Panc1 (cell line): ENCODE measurements around the gene ASF1A. TPM values are rescaled to one million over a fixed set of nuclear protein-coding genes. Genes with fewer than 3 reads are reported as not detected.
"Not testable (repeated sequence)": the region's sequence is repeated elsewhere in the genome, so short reads cannot be mapped to it uniquely, and the experiment has no call there.

Experiments used
- ATAC-seq: fragments of 200-7000 bp; cut with Tn5 transposase; 2 replicates; pipeline ENCODE4 v1.9.1; 2020; ENCODE audit warnings: mild to moderate bottlenecking, moderate library complexity
- BruUV-seq: library from RNA; stranded (reverse); fragments of 400-500 nt; replicated peaks from 2 replicates; lab custom pipeline; 2021; lab: Mats Ljungman, UMichigan
- CTCF ChIA-PET: fragments of 300-600 bp; sonication (Branson Sonifier 250); formaldehyde crosslinking; loops from one replicate; lab custom pipeline; 2022; ENCODE audit warnings: antibody characterized with exemption; lab: Charles Lee
- POLR2A ChIA-PET: fragments of 300-600 bp; sonication (Branson Sonifier 250); formaldehyde crosslinking; loops from one replicate; lab custom pipeline; 2022; ENCODE audit warnings: antibody characterized with exemption; lab: Charles Lee
- DNase-seq: peaks from one replicate; pipeline ENCODE4 v3.0.0-alpha.2; 2010; ENCODE audit warnings: low read depth, low spot score
- H3K27ac ChIP-seq: 2 replicates; pipeline ENCODE4 v1.5.1; 2011; ENCODE audit warnings: mild to moderate bottlenecking, low read length, inconsistent platforms
- H3K27me3 ChIP-seq: fragments of 200-500 bp; sonication (Bioruptor generic); 2 replicates; pipeline ENCODE4 v1.6.0; 2014; ENCODE audit warnings: low read length, inconsistent platforms; ENCODE audit not compliant: control insufficient read depth, insufficient read depth
- H3K36me3 ChIP-seq: fragments of 200-500 bp; sonication (Bioruptor generic); 2 replicates; pipeline ENCODE4 v1.5.1; 2014; ENCODE audit warnings: inconsistent platforms, mild to moderate bottlenecking, low read length, moderate library complexity; ENCODE audit not compliant: control insufficient read depth, insufficient read depth
- H3K4me1 ChIP-seq: 2 replicates; pipeline ENCODE4 v1.5.1; 2011; ENCODE audit warnings: inconsistent platforms, mild to moderate bottlenecking, low read length, moderate library complexity; ENCODE audit not compliant: control insufficient read depth, insufficient read depth
- H3K4me3 ChIP-seq, 2 experiments: 2 replicates each; pipeline ENCODE4 v1.5.1; 2011 to 2012; ENCODE audit warnings: low read depth in 2 of 2, low read length in 2 of 2, mild to moderate bottlenecking in 2 of 2, inconsistent platforms in 1 of 2, moderate library complexity in 1 of 2
- H3K9me3 ChIP-seq: fragments of 200-500 bp; sonication (Bioruptor generic); 2 replicates; pipeline ENCODE4 v1.5.1; 2014; ENCODE audit warnings: low read depth, mild to moderate bottlenecking, inconsistent platforms, low read length, moderate library complexity; ENCODE audit not compliant: control insufficient read depth, insufficient read depth
- POLR2AphosphoS5 ChIP-seq: IDR thresholded peaks from 2 replicates; pipeline ENCODE4 v1.6.1; 2012; ENCODE audit warnings: mild to moderate bottlenecking, low read depth, low read length, moderate library complexity
- SIN3A ChIP-seq: IDR thresholded peaks from 2 replicates; pipeline ENCODE4 v1.6.1; 2012; ENCODE audit warnings: low read depth, mild to moderate bottlenecking, low read length, moderate library complexity, borderline replicate concordance; ENCODE audit not compliant: insufficient read depth
- TCF7L2 ChIP-seq: IDR thresholded peaks from 2 replicates; pipeline ENCODE4 v1.6.1; 2011; ENCODE audit warnings: mild to moderate bottlenecking, low read depth, low read length, inconsistent platforms
- in situ Hi-C: cut with HindIII; loops from 2 replicates; pipeline ENCODE4 v1.10.0; 2016; ENCODE audit warnings: low sequenced_read_pairs, low pct_unique_long_range_greater_than_20kb
- intact Hi-C: fragments of 100-400 bp; cut with micrococcal nuclease; formaldehyde crosslinking; loops from one replicate; pipeline ENCODE4 v1.10.0; 2022; ENCODE audit not compliant: unreplicated experiment
- total RNA-seq: library from RNA; stranded (reverse); gene quantifications from one replicate; pipeline ENCODE4 v1.2.1, GENCODE V29; 2021; ENCODE audit not compliant: unreplicated experiment
- TF ChIP-seq, protein P1 (sequence below), 2 experiments: IDR thresholded peaks; 2 replicates each; pipeline ENCODE4 v1.6.1; 2011 to 2012; ENCODE audit warnings: low read depth in 2 of 2, control low read depth in 1 of 2, low read length in 1 of 2, mild to moderate bottlenecking in 1 of 2, moderate library complexity in 1 of 2; ENCODE audit not compliant: insufficient read depth in 1 of 2
- TF ChIP-seq, protein P2 (sequence below): fragments of 450-650 bp; IDR thresholded peaks from 2 replicates; pipeline ENCODE4 v1.5.1; 2017; ENCODE audit warnings: mild to moderate bottlenecking

Gene ASF1A
- total RNA-seq, 1 experiment from 2014 or later = 28.5 TPM

DNA sequence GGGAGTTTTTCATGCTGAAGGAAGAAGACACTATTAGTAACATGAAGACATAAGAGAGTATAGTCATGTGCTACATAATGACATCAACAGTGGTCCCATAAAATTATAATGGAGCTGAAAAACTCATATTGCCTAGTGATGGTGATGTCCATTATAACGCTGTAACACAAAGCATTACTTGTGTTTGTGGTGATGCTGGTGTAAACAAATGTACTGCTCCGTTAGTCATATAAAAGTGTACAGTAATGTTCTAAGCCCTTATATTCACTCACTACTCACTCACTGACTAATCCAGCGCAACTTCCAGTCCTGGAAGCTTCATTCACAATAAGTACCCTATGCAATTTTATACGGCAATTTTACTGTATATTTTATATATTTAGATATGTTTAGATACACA lies 26.8 kb upstream of the ASF1A start:
- H3K4me3 ChIP-seq = no peak overlapping the region

DNA sequence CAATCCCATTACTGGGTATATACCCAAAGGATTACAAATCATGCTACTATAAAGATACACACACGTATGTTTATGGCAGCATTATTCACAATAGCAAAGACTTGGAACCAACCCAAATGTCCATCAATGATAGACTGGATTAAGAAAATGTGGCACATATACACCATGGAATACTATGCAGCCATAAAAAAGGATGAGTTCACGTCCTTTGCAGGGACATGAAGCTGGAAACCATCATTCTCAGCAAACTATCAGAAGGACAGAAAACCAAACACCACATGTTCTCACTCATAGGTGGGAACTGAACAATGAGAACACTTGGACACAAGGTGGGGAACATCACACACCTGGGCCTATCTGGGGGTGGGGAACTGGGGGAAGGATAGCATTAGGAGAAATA lies 25.1 kb upstream of the ASF1A start:
- BruUV-seq, ATAC-seq, H3K27ac ChIP-seq, H3K9me3 ChIP-seq, CTCF ChIA-PET, H3K36me3 ChIP-seq, intact Hi-C loops, DNase-seq, H3K4me3 ChIP-seq, H3K27me3 ChIP-seq, POLR2A ChIA-PET, in situ Hi-C loops: not testable (repeated sequence)
- H3K4me1 ChIP-seq = peaks cover 21% of the 10 kb centered on the region

More for the DNA sequence above, 26.8 kb upstream of the ASF1A start:
- in situ Hi-C loops = no loop called here
- no peak overlapping the region for H3K27ac ChIP-seq
- H3K4me1 ChIP-seq = peaks cover 20% of the 10 kb centered on the region
- POLR2A ChIA-PET = interaction anchor here (0.6 kb wide), 1 partner anchor 13 kb away, joined by 6 read pairs; no protein-coding TSS in a partner anchor
- no peak for TF ChIP-seq SIN3A
- TF ChIP-seq POLR2AphosphoS5 = no peak
- no peak for TF ChIP-seq TCF7L2
- TF ChIP-seq, protein P1, sequence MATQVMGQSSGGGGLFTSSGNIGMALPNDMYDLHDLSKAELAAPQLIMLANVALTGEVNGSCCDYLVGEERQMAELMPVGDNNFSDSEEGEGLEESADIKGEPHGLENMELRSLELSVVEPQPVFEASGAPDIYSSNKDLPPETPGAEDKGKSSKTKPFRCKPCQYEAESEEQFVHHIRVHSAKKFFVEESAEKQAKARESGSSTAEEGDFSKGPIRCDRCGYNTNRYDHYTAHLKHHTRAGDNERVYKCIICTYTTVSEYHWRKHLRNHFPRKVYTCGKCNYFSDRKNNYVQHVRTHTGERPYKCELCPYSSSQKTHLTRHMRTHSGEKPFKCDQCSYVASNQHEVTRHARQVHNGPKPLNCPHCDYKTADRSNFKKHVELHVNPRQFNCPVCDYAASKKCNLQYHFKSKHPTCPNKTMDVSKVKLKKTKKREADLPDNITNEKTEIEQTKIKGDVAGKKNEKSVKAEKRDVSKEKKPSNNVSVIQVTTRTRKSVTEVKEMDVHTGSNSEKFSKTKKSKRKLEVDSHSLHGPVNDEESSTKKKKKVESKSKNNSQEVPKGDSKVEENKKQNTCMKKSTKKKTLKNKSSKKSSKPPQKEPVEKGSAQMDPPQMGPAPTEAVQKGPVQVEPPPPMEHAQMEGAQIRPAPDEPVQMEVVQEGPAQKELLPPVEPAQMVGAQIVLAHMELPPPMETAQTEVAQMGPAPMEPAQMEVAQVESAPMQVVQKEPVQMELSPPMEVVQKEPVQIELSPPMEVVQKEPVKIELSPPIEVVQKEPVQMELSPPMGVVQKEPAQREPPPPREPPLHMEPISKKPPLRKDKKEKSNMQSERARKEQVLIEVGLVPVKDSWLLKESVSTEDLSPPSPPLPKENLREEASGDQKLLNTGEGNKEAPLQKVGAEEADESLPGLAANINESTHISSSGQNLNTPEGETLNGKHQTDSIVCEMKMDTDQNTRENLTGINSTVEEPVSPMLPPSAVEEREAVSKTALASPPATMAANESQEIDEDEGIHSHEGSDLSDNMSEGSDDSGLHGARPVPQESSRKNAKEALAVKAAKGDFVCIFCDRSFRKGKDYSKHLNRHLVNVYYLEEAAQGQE (IDR thresholded peaks at IDR 0.05; ENCODE audit: insufficient read depth in 1 of 2, low read depth in 2 of 2, low read length in 1 of 2) = no peak
- TF ChIP-seq, protein P2, sequence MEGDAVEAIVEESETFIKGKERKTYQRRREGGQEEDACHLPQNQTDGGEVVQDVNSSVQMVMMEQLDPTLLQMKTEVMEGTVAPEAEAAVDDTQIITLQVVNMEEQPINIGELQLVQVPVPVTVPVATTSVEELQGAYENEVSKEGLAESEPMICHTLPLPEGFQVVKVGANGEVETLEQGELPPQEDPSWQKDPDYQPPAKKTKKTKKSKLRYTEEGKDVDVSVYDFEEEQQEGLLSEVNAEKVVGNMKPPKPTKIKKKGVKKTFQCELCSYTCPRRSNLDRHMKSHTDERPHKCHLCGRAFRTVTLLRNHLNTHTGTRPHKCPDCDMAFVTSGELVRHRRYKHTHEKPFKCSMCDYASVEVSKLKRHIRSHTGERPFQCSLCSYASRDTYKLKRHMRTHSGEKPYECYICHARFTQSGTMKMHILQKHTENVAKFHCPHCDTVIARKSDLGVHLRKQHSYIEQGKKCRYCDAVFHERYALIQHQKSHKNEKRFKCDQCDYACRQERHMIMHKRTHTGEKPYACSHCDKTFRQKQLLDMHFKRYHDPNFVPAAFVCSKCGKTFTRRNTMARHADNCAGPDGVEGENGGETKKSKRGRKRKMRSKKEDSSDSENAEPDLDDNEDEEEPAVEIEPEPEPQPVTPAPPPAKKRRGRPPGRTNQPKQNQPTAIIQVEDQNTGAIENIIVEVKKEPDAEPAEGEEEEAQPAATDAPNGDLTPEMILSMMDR = no peak
- CTCF ChIA-PET = no interaction called here
- ATAC-seq (peak; percentile 64; the same call in 1 of the 2 replicates), DNase-seq (peak; percentile 38)
- no peaks in the 10 kb centered on the region for H3K27me3 ChIP-seq
- no TSS peak for BruUV-seq
- H3K9me3 ChIP-seq = peaks cover 12% of the 10 kb centered on the region; the same call in 1 of the 2 replicates
- no peaks in the 10 kb centered on the region for H3K36me3 ChIP-seq
- intact Hi-C loops = no loop called here

DNA sequence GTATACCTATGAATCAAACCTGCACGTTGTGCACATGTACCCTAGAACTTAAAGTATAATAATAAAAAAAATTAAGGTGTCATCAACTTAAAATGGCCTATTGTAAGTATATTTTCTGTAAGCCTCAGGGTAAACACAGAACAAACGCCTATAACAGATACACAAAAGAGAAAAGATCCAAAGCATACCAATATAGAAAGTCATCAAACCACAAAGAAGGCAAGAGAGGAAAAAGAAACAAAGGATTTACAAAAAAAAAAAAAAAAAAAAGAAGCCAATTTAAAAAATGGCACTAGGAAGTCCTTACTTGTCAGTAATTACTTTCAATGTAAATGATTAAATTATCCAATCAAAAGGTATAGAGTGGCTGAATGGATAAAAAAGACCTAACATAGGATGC lies 24.6 kb upstream of the ASF1A start:
- no peak for DNase-seq
- BruUV-seq = no TSS peak
- ATAC-seq = no peak
- TF ChIP-seq, protein P2 = no peak
- TF ChIP-seq SIN3A (no peak), TCF7L2 (no peak)
- TF ChIP-seq, protein P1 (IDR thresholded peaks at IDR 0.05; ENCODE audit: insufficient read depth in 1 of 2, low read depth in 2 of 2, low read length in 1 of 2) = no peak
- in situ Hi-C loops = no loop called here
- H3K4me1 ChIP-seq = peaks cover 16% of the 10 kb centered on the region
- H3K4me3 ChIP-seq = no peak overlapping the region
- no peak overlapping the region for H3K27ac ChIP-seq
- CTCF ChIA-PET = no interaction called here
- intact Hi-C loops = no loop called here
- peaks cover 9% of the 10 kb centered on the region; the same call in 1 of the 2 replicates for H3K9me3 ChIP-seq
- H3K36me3 ChIP-seq = no peaks in the 10 kb centered on the region
- POLR2A ChIA-PET = no interaction called here
- no peaks in the 10 kb centered on the region for H3K27me3 ChIP-seq
